Hepatic stellate cell (primary cell): ENCODE results near the gene TMEM11.

Source experiments
- DNase-seq: peaks from one replicate; pipeline ENCODE4 v3.0.0; 2011; ENCODE audit warnings: low spot score

TMEM11 gene

GRCh38 chr17:21160401-21160800, 53.6 kb downstream of the TMEM11 start:
- DNase-seq: no peak

- DNase-seq: no peak
Observed at GRCh38 chr17:21157586-21158370, 56.2 kb downstream of the TMEM11 start.

GRCh38 chr17:21152731-21153130, 61.2 kb downstream of the TMEM11 start:
- no peak for DNase-seq

GRCh38 chr17:21149621-21150020, 64.3 kb downstream of the TMEM11 start:
- no peak for DNase-seq
